ENCODE data around the gene PDE9A. TPM values are rescaled to one million over a fixed set of nuclear protein-coding genes. Genes with fewer than 3 reads are reported as not detected.
"Not testable (repeated sequence)": the region's sequence is repeated elsewhere in the genome, so short reads cannot be mapped to it uniquely, and the experiment has no call there.

Gene PDE9A
- total and polyA plus RNA-seq, 5 donors from 2014 or later = 1.4 to 7.3 (median 2.6) TPM

GRCh38 chr21:42806509-42807140 lies 153.2 kb downstream of the PDE9A start:
- no peak overlapping the region for H3K27ac Mint-ChIP-seq
- DNase-seq (no peak), ATAC-seq (ENCODE audit: low read depth in 2 of 2) (no peak)
- no peaks in the 10 kb centered on the region for H3K9me3 Mint-ChIP-seq
- H3K4me1 ChIP-seq (ENCODE audit: control insufficient read depth, insufficient read depth, low read length, poor library complexity, severe bottlenecking) = no peaks in the 10 kb centered on the region
- no peak overlapping the region for H3K27ac ChIP-seq (ENCODE audit: insufficient read depth, low read length, poor library complexity, severe bottlenecking)
- H3K36me3 Mint-ChIP-seq = peaks cover 5% of the 10 kb centered on the region
- H3K27me3 Mint-ChIP-seq = peaks cover 5% of the 10 kb centered on the region
- H3K4me3 Mint-ChIP-seq = no peak overlapping the region
- no peak overlapping the region for H3K4me3 ChIP-seq (ENCODE audit: low read depth, low read length)
- H3K27me3 ChIP-seq (ENCODE audit: control insufficient read depth, insufficient read depth, low read length) = no peaks in the 10 kb centered on the region
- no peaks in the 10 kb centered on the region for H3K9me3 ChIP-seq (ENCODE audit: control insufficient read depth in 2 of 2, low read length in 2 of 2)
- H3K36me3 ChIP-seq (ENCODE audit: control insufficient read depth, insufficient read depth, low read length) = no peaks in the 10 kb centered on the region
- peaks cover 0 to 2% (median 0%) of the 10 kb centered on the region in 4 donors for H3K4me1 Mint-ChIP-seq

- not testable (repeated sequence) for H3K36me3 Mint-ChIP-seq; H3K4me1 ChIP-seq (ENCODE audit: control insufficient read depth, insufficient read depth, low read length, poor library complexity, severe bottlenecking); ATAC-seq (ENCODE audit: low read depth in 2 of 2); H3K36me3 ChIP-seq (ENCODE audit: control insufficient read depth, insufficient read depth, low read length); H3K9me3 ChIP-seq (ENCODE audit: control insufficient read depth in 2 of 2, low read length in 2 of 2); H3K27ac ChIP-seq (ENCODE audit: insufficient read depth, low read length, poor library complexity, severe bottlenecking); DNase-seq; H3K27me3 ChIP-seq (ENCODE audit: control insufficient read depth, insufficient read depth, low read length); H3K4me1 Mint-ChIP-seq; H3K9me3 Mint-ChIP-seq; H3K27me3 Mint-ChIP-seq; H3K4me3 ChIP-seq (ENCODE audit: low read depth, low read length); H3K27ac Mint-ChIP-seq; H3K4me3 Mint-ChIP-seq
Measured at GRCh38 chr21:42807293-42807895, 154.0 kb downstream of the PDE9A start.

- Mint-ChIP-seq H3K36me3 (peaks cover 5% of the 10 kb centered on the region), H3K4me3 (no peak overlapping the region), H3K27ac (peak overlapping the region in 1 of 3 donors; percentile 15), H3K4me1 (peaks cover 0 to 4% (median 2%) of the 10 kb centered on the region in 4 donors), H3K9me3 (no peaks in the 10 kb centered on the region), H3K27me3 (peaks cover 5% of the 10 kb centered on the region)
- Histone ChIP-seq H3K4me3 (ENCODE audit: low read depth, low read length) (no peak overlapping the region), H3K36me3 (ENCODE audit: control insufficient read depth, insufficient read depth, low read length) (no peaks in the 10 kb centered on the region), H3K9me3 (ENCODE audit: control insufficient read depth in 2 of 2, low read length in 2 of 2) (no peaks in the 10 kb centered on the region), H3K27me3 (ENCODE audit: control insufficient read depth, insufficient read depth, low read length) (no peaks in the 10 kb centered on the region), H3K27ac (ENCODE audit: insufficient read depth, low read length, poor library complexity, severe bottlenecking) (no peak overlapping the region), H3K4me1 (ENCODE audit: control insufficient read depth, insufficient read depth, low read length, poor library complexity, severe bottlenecking) (no peaks in the 10 kb centered on the region)
- no peak for DNase-seq
- no peak for ATAC-seq (ENCODE audit: low read depth in 2 of 2)
Measured at GRCh38 chr21:42807938-42808613, 154.7 kb downstream of the PDE9A start.

GRCh38 chr21:42809171-42809570 lies 155.8 kb downstream of the PDE9A start:
- H3K4me3 Mint-ChIP-seq = no peak overlapping the region
- Histone ChIP-seq H3K9me3 (ENCODE audit: control insufficient read depth in 2 of 2, low read length in 2 of 2) (no peaks in the 10 kb centered on the region), H3K36me3 (ENCODE audit: control insufficient read depth, insufficient read depth, low read length) (no peaks in the 10 kb centered on the region), H3K4me3 (ENCODE audit: low read depth, low read length) (no peak overlapping the region), H3K27ac (ENCODE audit: insufficient read depth, low read length, poor library complexity, severe bottlenecking) (no peak overlapping the region), H3K27me3 (ENCODE audit: control insufficient read depth, insufficient read depth, low read length) (no peaks in the 10 kb centered on the region), H3K4me1 (ENCODE audit: control insufficient read depth, insufficient read depth, low read length, poor library complexity, severe bottlenecking) (no peaks in the 10 kb centered on the region)
- DNase-seq (no peak), ATAC-seq (ENCODE audit: low read depth in 2 of 2) (no peak)
- peaks cover 5% of the 10 kb centered on the region for H3K36me3 Mint-ChIP-seq
- no peaks in the 10 kb centered on the region for H3K9me3 Mint-ChIP-seq
- peaks cover 5% of the 10 kb centered on the region for H3K27me3 Mint-ChIP-seq
- peaks cover 0 to 7% (median 4%) of the 10 kb centered on the region in 4 donors for H3K4me1 Mint-ChIP-seq
- peak overlapping the region in 1 of 3 donors; percentile 38 for H3K27ac Mint-ChIP-seq

GRCh38 chr21:42809577-42810475 lies 156.4 kb downstream of the PDE9A start:
- Histone ChIP-seq H3K27ac (ENCODE audit: insufficient read depth, low read length, poor library complexity, severe bottlenecking) (no peak overlapping the region), H3K4me3 (ENCODE audit: low read depth, low read length) (no peak overlapping the region), H3K4me1 (ENCODE audit: control insufficient read depth, insufficient read depth, low read length, poor library complexity, severe bottlenecking) (no peaks in the 10 kb centered on the region), H3K9me3 (ENCODE audit: control insufficient read depth in 2 of 2, low read length in 2 of 2) (no peaks in the 10 kb centered on the region), H3K27me3 (ENCODE audit: control insufficient read depth, insufficient read depth, low read length) (no peaks in the 10 kb centered on the region), H3K36me3 (ENCODE audit: control insufficient read depth, insufficient read depth, low read length) (no peaks in the 10 kb centered on the region)
- H3K27ac Mint-ChIP-seq = peak overlapping the region in 1 of 3 donors; percentile 62
- peaks cover 0 to 7% (median 4%) of the 10 kb centered on the region in 4 donors for H3K4me1 Mint-ChIP-seq
- H3K9me3 Mint-ChIP-seq = no peaks in the 10 kb centered on the region
- no peak for ATAC-seq (ENCODE audit: low read depth in 2 of 2)
- H3K4me3 Mint-ChIP-seq = no peak overlapping the region
- H3K27me3 Mint-ChIP-seq = peaks cover 4% of the 10 kb centered on the region
- peaks cover 5% of the 10 kb centered on the region for H3K36me3 Mint-ChIP-seq
- no peak for DNase-seq

GRCh38 chr21:42811960-42812359 lies 158.5 kb downstream of the PDE9A start:
- peaks cover 0 to 2% of the 10 kb centered on the region in 2 experiments for H3K9me3 ChIP-seq (ENCODE audit: control insufficient read depth in 2 of 2, low read length in 2 of 2)
- no peak for DNase-seq
- H3K27ac ChIP-seq (ENCODE audit: insufficient read depth, low read length, poor library complexity, severe bottlenecking) = no peak overlapping the region
- Mint-ChIP-seq H3K27ac (no peak overlapping the region), H3K9me3 (peaks cover 0 to 2% (median 0%) of the 10 kb centered on the region in 7 donors), H3K4me1 (peaks cover 3 to 7% (median 5%) of the 10 kb centered on the region in 4 donors), H3K4me3 (no peak overlapping the region), H3K36me3 (peaks cover 5% of the 10 kb centered on the region), H3K27me3 (no peaks in the 10 kb centered on the region)
- H3K4me3 ChIP-seq (ENCODE audit: low read depth, low read length) = no peak overlapping the region
- ATAC-seq (ENCODE audit: low read depth in 2 of 2) = no peak
- no peaks in the 10 kb centered on the region for H3K27me3 ChIP-seq (ENCODE audit: control insufficient read depth, insufficient read depth, low read length)
- H3K4me1 ChIP-seq (ENCODE audit: control insufficient read depth, insufficient read depth, low read length, poor library complexity, severe bottlenecking) = no peaks in the 10 kb centered on the region
- H3K36me3 ChIP-seq (ENCODE audit: control insufficient read depth, insufficient read depth, low read length) = no peaks in the 10 kb centered on the region

GRCh38 chr21:42812528-42813241 lies 159.3 kb downstream of the PDE9A start:
- H3K4me1 Mint-ChIP-seq; ATAC-seq (ENCODE audit: low read depth in 2 of 2); H3K9me3 ChIP-seq (ENCODE audit: control insufficient read depth in 2 of 2, low read length in 2 of 2); H3K27ac ChIP-seq (ENCODE audit: insufficient read depth, low read length, poor library complexity, severe bottlenecking); H3K36me3 ChIP-seq (ENCODE audit: control insufficient read depth, insufficient read depth, low read length); H3K27me3 ChIP-seq (ENCODE audit: control insufficient read depth, insufficient read depth, low read length); DNase-seq; H3K4me3 ChIP-seq (ENCODE audit: low read depth, low read length); H3K36me3 Mint-ChIP-seq; H3K4me3 Mint-ChIP-seq; H3K4me1 ChIP-seq (ENCODE audit: control insufficient read depth, insufficient read depth, low read length, poor library complexity, severe bottlenecking); H3K27me3 Mint-ChIP-seq; H3K9me3 Mint-ChIP-seq: not testable (repeated sequence)
- peak overlapping the region in 2 of 3 donors; percentile 41 to 61 for H3K27ac Mint-ChIP-seq
